NOMO-1 (cell line): ENCODE data around the gene TIGD7.

Experiments
- DNase-seq, 2 experiments: peaks; one replicate each; lab custom pipeline; 2025; ENCODE audit not compliant: unreplicated experiment in 2 of 2; lab: John Stamatoyannopoulos, UW

TIGD7 gene, protein sequence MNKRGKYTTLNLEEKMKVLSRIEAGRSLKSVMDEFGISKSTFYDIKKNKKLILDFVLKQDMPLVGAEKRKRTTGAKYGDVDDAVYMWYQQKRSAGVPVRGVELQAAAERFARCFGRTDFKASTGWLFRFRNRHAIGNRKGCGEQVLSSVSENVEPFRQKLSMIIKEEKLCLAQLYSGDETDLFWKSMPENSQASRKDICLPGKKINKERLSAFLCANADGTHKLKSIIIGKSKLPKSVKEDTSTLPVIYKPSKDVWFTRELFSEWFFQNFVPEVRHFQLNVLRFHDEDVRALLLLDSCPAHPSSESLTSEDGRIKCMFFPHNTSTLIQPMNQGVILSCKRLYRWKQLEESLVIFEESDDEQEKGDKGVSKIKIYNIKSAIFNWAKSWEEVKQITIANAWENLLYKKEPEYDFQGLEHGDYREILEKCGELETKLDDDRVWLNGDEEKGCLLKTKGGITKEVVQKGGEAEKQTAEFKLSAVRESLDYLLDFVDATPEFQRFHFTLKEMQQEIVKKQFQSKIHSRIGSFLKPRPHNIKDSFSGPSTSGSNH

DNA sequence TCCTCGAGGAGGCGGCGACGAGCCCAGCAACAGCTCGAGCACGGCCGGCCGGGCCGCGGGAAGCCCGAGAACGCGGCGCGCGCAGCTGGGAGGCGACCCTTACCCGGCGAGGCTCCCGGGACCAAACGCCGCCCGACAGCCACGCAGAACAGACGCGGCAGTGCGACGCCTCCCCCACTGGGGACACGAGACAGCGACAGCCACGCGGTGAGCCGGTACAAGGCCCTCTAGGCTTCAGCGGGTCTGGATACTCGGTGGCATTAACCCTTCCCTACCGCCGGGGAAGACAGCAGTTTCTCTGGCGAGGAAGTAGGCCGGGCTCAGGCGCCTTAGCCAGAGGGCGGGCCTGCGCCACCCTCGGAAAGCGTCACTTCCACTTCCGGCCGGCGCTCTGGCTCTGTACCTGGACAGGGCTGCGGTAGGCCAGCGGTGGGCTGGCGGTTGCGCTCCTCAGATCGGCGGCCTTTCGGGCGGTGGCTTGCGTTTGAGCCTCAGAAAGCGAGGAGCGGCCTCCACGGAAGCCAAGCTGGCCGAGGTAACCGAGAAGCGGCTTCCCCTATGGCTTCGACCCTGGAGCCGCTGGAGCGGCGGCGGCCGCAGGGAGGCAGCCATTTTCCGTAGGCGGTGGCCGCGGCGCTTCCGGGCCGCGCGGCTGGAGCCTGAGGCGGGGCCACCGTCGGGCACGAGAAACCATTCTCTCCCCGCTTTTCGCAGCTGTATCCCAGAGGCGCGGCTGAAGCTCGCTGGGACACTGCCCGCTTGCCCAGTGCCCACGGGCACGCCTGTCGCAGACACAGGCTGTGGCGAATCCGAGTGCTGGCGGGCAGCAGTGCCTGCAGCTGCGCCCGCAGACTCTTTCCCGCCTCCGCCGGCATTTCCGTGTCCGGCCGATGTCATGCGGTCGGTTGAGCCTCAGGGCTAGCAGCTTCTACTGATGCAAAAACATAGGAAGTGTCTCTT is at the start of gene TIGD7, which contains the start of gene ZNF75A:
Gene TIGD7 (minus strand): TSS at position 322 of the 960 bp plus-strand sequence. CDS start 4,816 bp downstream, outside the sequence.
Gene ZNF75A (plus strand): TSS at position 389 of the 960 bp plus-strand sequence. CDS start 2,932 bp downstream, outside the sequence.
- DNase-seq = peak; percentile 89

DNA sequence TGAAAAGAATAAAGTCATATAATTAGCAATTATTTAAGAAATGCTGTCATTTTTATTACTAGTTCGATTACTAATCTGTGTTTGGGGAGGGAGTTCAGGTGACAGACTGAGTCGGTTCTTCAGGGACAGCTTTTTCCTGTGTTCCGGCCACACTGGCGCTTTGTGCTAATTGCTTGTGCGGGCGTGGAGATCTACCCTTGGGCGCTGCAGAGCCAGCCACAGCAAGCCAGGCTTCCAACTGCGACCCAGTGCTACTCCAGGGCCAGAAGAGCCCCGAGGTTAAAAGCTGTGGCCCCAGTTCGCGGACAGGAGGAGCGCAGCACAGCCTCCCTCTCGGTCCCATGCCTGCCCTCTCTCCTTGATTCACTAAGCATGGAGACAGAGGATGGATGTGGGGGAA is 43.9 kb upstream of the TIGD7 start:
- no peak for DNase-seq

DNA sequence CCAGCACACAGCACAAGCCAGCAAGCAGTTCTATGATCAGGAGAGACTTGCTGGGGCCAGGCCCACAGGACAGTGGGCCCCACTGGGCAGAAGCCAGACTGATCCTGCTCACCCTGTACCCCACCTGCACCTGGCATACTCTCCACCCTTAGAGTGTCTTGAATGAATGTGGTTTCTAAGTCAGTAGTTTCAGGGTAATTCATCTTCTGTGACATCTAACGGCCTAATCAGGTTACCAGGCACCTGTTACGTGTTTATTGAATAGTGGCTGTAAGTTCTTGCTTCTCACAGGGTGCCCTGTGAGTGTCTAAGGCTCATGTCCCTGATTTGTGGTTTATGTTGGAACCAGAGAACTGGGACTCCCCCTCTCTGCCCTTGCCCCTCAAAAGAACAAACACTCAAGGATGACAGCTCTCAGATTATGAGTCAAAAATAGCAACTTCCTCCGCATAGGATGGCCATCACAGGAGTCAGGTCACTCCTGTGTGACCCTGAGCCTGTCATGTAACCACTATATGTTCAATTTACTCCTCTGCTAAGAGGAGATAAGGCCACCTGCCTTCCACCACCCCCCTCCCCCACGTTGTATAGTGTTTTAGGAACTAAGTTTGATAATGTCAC is 43.4 kb upstream of the TIGD7 start:
- no peak for DNase-seq

DNA sequence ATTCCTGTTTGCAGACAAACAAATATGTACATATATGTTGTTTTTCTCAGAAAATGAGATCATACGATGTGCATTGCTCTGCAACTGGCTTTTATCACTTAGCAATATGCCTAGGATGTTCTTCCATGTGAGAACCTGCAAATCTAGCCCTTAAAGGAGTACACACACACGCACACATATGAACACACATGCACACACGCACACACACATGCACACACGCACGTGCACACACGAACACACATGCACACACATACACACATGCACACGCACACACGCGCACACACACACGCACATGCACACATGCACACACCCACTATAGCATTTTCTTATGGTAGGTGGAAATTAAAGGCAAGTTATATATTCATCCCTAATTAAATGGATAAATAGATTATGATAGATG is 42.4 kb upstream of the TIGD7 start:
- no peak for DNase-seq

DNA sequence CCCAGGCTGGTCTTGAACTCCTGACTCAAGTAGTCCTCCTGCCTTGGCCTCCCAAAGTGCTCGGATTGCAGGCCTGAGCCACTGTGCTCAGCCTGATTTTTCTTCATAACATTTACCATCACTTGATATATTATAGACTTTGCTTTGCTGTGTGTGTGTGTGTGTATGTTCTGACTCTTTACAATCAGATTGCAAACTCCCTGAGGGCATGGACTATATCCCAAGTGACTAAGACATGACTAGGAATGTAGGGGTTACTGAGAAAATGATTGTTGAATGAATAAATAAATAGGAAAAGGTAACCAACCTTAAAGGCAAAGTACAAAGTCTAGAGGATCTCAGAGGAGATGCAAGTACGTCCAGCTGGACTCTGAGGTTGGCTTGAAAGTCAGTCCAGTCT is 40.8 kb upstream of the TIGD7 start:
- DNase-seq = no peak

DNA sequence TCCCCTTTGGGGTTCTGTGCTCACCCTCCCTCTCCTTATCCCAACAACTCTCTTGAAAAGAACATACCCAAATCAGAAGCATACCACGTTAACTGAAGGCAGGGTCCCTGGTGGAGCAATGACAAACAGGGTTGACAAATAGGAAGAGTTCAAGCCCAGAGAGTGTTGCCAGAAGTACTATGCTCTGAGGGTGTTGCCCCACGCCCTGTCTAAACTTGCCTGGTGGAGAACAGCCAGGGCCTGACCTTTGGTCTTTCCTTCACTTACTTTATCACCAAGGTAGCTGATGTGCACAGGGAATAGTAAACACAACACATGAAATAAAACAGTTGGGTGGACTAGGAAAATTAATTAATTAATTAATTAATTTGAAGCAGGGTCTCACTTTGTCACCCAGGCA is 23.4 kb upstream of the TIGD7 start:
- DNase-seq = no peak

DNA sequence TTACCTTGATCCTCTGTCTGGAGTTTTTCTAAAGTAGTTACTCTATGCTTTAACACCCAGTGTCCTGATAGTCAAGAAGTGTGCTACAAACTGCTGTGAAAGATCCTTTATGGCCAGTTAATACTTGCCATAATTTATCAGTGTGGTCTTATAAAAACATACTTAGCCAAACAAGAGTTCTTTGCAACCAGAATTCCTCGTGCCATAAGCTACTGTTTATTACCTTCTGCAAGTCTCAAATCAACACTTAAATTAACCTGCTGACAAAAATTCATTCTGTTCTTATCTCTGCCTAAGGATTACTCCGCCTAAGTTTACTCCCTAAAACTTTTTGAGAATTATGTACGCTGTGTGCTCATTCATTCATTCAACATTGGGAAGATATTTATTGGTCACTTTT is 22.9 kb upstream of the TIGD7 start:
- no peak for DNase-seq

DNA sequence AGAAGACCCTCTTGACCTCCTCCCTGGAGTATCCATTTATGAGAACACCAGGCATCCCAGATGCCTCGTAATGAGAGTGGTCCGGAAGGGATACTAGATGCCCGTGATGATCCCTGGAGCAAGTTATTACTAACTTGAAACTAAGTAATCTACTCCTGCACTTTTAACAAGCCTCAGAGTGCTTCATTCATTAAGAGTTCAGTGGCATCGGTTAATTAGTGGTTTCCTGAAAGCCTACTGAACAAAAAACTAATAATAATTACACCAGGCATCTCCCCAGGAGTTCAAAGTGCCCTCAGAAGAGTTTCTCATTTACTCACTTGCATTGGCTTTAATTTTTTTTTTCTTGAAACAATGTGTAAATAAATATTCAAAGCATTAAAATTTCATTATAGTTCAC is 22.3 kb upstream of the TIGD7 start:
- DNase-seq = no peak

DNA sequence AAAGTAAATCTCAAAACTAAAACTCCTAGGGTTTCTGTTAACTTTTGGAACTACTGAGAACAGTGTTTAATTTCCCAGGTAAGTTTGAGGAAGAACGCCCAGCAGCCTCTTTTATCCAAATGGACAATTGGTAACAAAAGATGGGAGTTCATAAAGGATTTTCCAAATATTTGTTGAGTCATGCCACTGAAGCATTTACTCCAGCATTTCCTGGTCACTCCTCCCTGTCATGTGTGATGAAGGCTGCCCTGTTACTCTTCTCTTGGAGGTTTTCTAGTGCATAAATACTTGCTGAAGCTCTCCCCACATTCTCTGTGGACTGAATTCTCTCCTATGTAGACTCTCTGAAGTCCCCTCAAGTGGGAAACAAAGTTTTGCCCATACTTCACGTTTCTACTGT is 16.6 kb upstream of the TIGD7 start:
- DNase-seq = no peak

DNA sequence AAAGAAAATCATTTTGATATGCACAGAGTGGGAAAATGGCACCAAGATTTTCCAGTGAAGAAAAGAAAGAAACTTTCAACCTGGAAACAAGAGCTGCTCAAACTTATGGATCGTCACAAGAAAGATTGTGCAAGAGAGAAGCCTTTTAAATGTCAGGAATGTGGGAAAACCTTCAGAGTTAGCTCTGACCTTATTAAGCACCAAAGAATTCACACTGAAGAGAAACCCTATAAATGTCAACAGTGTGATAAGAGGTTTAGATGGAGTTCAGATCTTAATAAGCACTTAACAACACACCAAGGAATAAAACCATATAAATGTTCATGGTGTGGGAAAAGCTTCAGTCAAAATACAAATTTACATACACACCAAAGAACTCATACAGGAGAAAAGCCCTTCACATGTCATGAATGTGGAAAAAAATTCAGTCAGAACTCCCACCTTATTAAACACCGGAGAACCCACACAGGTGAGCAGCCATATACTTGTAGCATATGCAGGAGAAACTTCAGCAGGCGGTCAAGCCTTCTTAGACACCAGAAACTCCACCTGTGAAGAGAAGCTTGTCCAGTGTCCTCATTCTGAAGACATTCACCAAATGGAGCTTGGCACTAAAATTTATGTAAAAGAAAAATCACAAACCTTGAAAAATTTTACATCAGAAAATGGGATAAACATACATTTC is 12.2 kb upstream of the TIGD7 start:
- DNase-seq = peak; percentile 6 to 8

DNA sequence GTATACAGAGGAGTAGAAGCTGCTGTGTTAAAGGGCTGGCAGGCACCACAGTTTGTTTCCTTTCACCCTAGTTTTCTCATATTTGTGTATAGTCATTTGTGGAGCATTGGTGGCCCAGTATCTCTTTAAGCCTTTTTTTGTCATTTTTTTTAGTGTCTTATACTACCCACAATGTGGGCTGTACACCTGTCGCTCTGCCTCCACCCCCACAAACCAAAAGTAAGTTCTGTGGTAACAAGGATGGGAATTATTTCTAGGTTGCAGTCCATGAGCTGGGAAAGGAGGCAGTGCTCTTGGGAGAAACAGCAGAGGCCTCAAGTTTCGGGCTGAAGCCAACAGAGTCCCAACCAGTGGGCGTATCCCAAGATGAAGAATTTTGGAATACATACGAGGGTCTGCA is 6.3 kb upstream of the TIGD7 start:
- no peak for DNase-seq

DNA sequence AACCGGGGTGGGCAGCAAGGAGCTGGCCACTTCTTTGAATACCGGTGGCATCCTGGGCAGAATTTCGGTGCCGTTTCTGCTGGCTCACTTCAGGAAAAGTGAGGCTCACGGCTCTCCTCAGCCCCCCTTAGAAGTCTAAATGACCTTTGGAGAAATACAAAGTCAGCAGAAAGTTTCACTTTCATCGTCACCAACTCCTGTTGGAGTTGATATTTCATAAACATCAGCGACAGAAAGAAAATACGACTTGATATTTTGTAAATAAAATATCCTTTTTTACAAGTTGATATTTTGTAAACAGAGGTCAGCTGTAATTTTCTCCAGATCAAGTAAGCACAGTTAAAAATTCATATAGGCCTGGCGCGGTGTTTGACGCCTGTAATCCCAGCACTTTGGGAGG is 848 bp upstream of the TIGD7 start:
- DNase-seq = no peak

DNA sequence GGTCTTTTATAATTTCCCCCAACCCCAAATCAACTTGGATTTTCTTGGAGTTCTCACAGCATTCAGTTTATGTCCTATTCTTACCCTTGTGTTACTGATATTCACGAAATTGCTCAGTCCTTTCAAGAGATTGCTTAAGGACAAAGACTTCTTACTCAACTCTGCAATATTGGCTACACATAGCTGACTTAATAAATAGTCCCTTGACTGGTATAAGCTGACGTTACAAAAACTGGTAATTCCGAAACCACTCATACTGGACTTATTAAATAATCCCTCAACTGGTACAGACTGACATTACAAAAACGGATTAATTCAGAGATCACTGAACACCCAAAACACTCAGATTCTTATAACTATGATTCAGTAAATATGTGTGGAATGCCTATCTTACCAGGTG is 860 bp downstream of the TIGD7 start:
- DNase-seq = no peak

DNA sequence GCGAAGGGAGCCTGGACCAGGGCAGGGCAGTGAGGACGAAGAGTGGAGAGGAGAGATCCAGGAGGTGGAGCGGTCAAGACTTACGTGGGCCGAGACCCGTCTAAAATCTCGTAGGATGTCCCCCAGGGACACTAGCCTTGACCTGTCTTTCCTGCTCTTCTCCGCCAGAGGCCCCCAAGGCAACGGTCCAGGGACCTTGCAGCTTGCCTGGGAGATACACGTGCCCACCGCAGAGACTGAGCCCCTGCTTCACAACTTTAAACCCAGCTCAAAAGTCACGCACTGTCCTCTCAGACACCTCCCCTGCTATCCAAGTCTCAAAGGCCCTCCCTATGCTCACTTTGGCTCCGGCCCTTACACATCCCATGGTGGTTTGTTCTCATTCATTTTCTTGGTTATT is 9.4 kb downstream of the TIGD7 start:
- DNase-seq = no peak

DNA sequence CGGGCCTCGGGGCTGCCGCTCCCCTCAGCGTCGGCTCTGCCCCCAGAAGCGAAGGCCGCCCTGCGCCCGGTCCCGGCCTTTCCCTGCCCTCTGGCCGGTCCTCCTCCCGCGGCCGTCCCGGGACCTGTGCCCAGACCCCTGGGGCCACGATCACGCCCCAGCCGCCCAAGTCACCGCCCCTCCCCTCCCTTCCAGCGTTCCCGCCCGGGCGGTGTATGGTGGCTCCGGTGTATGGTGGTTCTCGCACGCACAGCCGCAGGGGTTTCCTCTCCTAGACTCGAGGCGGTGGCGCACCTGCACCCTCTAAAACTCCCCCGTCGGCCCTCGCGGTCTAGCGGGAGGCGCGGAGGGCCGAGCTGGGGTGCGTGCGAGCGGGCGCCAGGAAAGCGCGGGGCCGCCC is 10.0 kb downstream of the TIGD7 start:
- no peak for DNase-seq

DNA sequence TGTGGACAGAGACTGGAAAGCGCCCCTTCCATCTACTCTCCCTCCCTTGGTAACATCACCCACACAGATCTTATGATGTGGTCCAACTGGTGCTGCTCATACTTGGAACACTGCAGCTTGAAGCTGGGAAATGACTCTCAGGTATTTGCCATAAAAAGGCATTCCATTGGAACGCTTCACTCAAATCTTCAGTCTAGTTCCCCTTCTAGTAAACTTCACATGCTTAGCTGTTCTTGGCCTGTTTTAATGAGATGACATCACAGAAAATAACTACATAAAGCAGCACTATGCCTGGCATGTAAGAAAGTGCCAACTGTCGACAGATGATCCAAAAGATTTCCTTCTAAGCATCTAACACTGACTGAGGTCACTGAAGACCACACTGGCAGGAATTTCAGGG is 12.6 kb downstream of the TIGD7 start:
- DNase-seq = no peak

DNA sequence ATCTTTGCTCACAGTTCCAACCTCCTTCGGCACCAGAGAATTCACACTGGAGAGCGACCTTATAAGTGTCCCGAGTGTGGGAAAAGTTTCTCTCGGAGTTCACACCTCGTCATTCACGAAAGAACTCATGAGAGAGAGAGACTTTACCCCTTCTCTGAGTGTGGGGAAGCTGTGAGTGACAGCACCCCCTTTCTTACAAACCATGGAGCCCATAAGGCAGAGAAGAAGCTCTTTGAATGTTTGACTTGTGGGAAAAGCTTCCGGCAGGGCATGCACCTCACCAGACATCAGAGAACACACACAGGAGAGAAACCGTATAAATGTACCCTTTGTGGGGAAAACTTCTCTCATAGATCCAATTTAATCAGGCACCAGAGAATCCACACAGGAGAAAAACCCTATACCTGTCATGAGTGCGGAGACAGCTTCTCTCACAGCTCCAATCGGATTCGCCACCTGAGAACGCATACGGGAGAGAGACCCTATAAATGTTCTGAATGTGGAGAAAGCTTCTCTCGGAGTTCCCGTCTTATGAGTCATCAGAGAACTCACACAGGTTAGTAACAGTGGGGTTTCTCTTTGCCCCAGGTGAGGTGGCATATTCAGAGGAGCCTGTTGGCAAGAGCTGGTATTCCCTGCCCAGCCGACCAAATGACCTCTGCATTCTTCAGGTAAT is 15.1 kb downstream of the TIGD7 start:
- DNase-seq = no peak

DNA sequence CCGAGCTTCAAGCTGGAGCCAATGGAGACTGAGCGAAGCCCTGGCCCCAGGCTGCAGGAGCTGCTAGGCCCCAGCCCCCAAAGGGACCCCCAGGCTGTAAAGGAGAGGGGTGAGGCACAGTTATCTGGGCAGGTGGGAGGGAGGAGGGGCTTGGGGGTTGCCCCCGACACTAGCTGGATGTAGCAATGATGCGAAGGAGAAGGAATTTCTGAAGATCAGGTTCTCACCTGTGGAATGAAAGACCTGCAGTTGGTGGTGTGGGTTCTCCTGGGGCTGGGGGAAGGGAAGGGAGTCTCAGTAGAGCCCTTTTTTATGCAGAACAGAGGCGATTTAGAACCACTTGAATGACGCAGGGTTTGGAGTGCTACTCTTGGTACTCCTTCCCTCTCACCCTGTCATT is 20.1 kb downstream of the TIGD7 start:
- no peak for DNase-seq

DNA sequence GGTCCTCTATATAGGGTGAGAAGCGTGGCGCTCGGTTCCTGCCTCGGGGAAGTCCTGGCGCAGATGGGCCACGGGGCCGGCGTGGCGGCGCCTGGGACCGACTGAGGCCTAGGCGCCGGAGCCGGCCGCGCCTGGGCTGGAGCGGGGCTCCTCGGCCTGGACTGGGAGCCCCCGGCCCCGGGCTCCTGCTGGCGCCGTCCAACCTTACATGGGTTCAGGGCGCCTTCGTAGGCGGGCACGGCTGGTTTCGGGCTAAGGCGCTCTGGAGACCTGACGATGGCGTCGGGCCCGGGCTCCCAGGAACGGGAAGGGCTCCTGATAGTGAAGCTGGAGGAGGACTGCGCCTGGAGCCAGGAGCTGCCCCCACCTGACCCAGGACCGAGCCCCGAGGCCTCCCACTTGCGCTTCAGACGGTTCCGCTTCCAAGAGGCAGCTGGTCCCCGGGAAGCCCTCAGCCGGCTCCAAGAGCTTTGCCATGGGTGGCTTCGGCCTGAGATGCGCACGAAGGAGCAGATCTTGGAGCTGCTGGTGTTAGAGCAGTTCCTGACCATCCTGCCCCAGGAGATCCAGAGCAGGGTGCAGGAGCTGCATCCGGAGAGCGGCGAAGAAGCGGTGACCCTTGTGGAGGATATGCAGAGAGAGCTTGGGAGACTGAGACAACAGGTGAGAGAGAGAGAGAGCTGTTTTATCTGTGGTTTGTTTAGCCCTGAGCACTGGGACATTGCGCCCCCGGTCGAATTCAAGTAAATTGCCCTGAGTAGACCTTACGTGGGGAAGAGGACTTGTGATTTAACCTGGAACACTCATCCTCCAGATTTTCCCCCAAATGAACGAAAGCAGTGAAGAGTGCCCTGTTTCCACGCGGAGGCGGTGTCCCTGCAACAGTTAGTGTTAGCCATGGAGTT is 21.4 kb downstream of the TIGD7 start:
- DNase-seq = no peak
